CD4-positive, CD25-positive, alpha-beta regulatory T cell (primary cell): Measurements from ENCODE around the gene TMEM170A. TPM values are rescaled to one million over a fixed set of nuclear protein-coding genes. Genes with fewer than 3 reads are reported as not detected.
"Not testable (repeated sequence)": the region's sequence is repeated elsewhere in the genome, so short reads cannot be mapped to it uniquely, and the experiment has no call there.

ENCODE experiments used
- ATAC-seq, 2 donors: fragments of 150-1000 bp; cut with Tn5 transposase; one replicate each; pipeline ENCODE4 v1.10.0; 2021; ENCODE audit warnings: low read depth in 2 of 2, moderate number of reproducible peaks in 2 of 2, moderate library complexity in 1 of 2
- DNase-seq, 3 donors: peaks; one replicate each; pipeline versions ENCODE4 v3.0.0 to v3.0.0-alpha.2; 2012 to 2022; ENCODE audit warnings: mixed read lengths in 1 of 3
- H3K27ac ChIP-seq: one replicate; pipeline ENCODE4 v1.7.0; 2013; ENCODE audit warnings: mild to moderate bottlenecking, low read length; ENCODE audit not compliant: insufficient read depth, poor library complexity, severe bottlenecking
- H3K27me3 ChIP-seq: one replicate; pipeline ENCODE4 v1.7.0; 2013; ENCODE audit warnings: low read length; ENCODE audit not compliant: control insufficient read depth, insufficient read depth
- H3K36me3 ChIP-seq: one replicate; pipeline ENCODE4 v1.7.0; 2013; ENCODE audit warnings: mild to moderate bottlenecking, low read length, moderate library complexity; ENCODE audit not compliant: control insufficient read depth, insufficient read depth
- H3K4me1 ChIP-seq: 2 replicates; pipeline ENCODE4 v1.7.0; 2013; ENCODE audit warnings: mild to moderate bottlenecking, low read length; ENCODE audit not compliant: insufficient read depth, control insufficient read depth, poor library complexity, severe bottlenecking
- H3K4me3 ChIP-seq: one replicate; pipeline ENCODE4 v1.7.0; 2013; ENCODE audit warnings: low read depth, mild to moderate bottlenecking, low read length, moderate library complexity
- H3K9me3 ChIP-seq, 2 experiments: 1 replicate in 1 of 2; 2 replicates in 1 of 2; pipeline ENCODE4 v1.7.0; 2013; ENCODE audit warnings: low read length in 2 of 2, mild to moderate bottlenecking in 1 of 2, moderate library complexity in 1 of 2; ENCODE audit not compliant: control insufficient read depth in 2 of 2
- H3K27ac Mint-ChIP-seq, 3 donors: one replicate each; pipeline ENCODE4 v1.8.0; 2020 to 2022; ENCODE audit warnings: mild to moderate bottlenecking in 3 of 3, mixed read lengths in 3 of 3, moderate library complexity in 2 of 3
- H3K27me3 Mint-ChIP-seq: one replicate; pipeline ENCODE4 v1.8.0; 2022; ENCODE audit warnings: mild to moderate bottlenecking, mixed read lengths
- H3K36me3 Mint-ChIP-seq: one replicate; pipeline ENCODE4 v1.8.0; 2020; ENCODE audit warnings: mixed read lengths
- H3K4me1 Mint-ChIP-seq, 4 donors: one replicate each; pipeline ENCODE4 v1.8.0; 2020 to 2022; ENCODE audit warnings: mixed read lengths in 4 of 4, mild to moderate bottlenecking in 1 of 4
- H3K4me3 Mint-ChIP-seq, 4 donors: one replicate each; pipeline ENCODE4 v1.8.0; 2020 to 2022; ENCODE audit warnings: mild to moderate bottlenecking in 4 of 4, mixed read lengths in 4 of 4, moderate library complexity in 3 of 4
- H3K9me3 Mint-ChIP-seq, 7 donors: one replicate each; pipeline ENCODE4 v1.8.0; 2020 to 2022; ENCODE audit warnings: mixed read lengths in 7 of 7, mild to moderate bottlenecking in 3 of 7, moderate library complexity in 2 of 7
- polyA plus RNA-seq, 4 donors: library from polyadenylated mRNA; unstranded; fragments of 300-500 nt; fragmentation: Illumina TruSeq; gene quantifications; one replicate each; pipeline ENCODE4 v1.2.3, GENCODE V29; 2021
- total RNA-seq: library from RNA; stranded (reverse); gene quantifications from one replicate; pipeline ENCODE4 v1.2.3, GENCODE V29; 2022

TMEM170A gene
- total and polyA plus RNA-seq, 5 donors from 2014 or later: 34.8 to 45.1 (median 40.0) TPM

DNA sequence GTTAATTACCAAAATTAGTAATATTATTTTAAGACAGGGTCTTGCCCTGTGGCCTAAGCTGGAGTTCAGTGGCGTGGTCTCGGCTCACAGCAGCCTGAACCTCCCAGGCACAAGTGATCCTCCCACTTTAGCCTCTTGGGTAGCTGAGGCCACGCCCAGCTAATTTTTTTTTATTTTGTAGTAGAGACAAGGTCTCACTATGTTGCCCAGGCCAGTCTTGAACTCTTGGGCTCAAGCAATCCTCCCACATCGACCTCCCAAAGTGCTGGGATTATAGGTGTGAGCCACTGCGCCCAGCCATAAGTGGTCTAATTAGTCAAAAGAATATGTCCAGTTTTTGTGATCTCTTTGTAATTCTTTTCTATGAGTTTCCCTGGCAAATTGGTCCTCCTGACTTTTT lies 19.2 kb downstream of the TMEM170A start:
- no peaks in the 10 kb centered on the region for H3K27me3 ChIP-seq
- Mint-ChIP-seq H3K36me3 (peaks cover 9% of the 10 kb centered on the region), H3K9me3 (no peaks in the 10 kb centered on the region), H3K4me3 (no peak overlapping the region), H3K27ac (no peak overlapping the region), H3K27me3 (no peaks in the 10 kb centered on the region), H3K4me1 (peaks cover 0 to 6% (median 3%) of the 10 kb centered on the region in 4 donors)
- DNase-seq (no peak), ATAC-seq (no peak)
- H3K4me3 ChIP-seq: no peak overlapping the region
- no peaks in the 10 kb centered on the region for H3K4me1 ChIP-seq
- no peak overlapping the region for H3K27ac ChIP-seq
- H3K36me3 ChIP-seq: peaks cover 36% of the 10 kb centered on the region
- no peaks in the 10 kb centered on the region for H3K9me3 ChIP-seq

DNA sequence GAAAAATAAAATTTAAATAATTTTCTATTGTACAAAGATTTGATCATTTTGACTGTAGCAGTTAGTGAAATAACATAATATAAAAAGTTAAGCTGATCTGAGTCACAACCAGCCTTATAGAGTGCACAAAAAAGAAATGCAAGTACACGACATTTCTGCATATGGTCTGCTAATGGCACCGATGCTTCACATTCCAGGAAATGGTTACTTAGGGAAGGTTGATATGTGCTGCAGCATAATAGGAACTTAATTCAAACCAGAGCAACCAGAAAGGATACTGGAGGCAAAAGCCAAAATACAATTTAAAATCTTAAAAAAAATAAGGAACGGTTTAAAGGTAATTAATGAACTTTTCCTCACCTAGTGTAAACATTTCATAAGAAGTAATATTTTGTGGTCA lies 21.2 kb downstream of the TMEM170A start:
- DNase-seq (no peak), ATAC-seq (no peak)
- no peak overlapping the region for H3K27ac ChIP-seq
- no peaks in the 10 kb centered on the region for H3K4me1 ChIP-seq
- H3K9me3 ChIP-seq: no peaks in the 10 kb centered on the region
- Mint-ChIP-seq H3K36me3 (peaks cover 4% of the 10 kb centered on the region), H3K9me3 (no peaks in the 10 kb centered on the region), H3K4me3 (no peak overlapping the region), H3K27me3 (no peaks in the 10 kb centered on the region), H3K4me1 (peaks cover 0 to 6% (median 0%) of the 10 kb centered on the region in 4 donors), H3K27ac (no peak overlapping the region)
- H3K4me3 ChIP-seq: no peak overlapping the region
- no peaks in the 10 kb centered on the region for H3K27me3 ChIP-seq
- peaks cover 20% of the 10 kb centered on the region for H3K36me3 ChIP-seq

DNA sequence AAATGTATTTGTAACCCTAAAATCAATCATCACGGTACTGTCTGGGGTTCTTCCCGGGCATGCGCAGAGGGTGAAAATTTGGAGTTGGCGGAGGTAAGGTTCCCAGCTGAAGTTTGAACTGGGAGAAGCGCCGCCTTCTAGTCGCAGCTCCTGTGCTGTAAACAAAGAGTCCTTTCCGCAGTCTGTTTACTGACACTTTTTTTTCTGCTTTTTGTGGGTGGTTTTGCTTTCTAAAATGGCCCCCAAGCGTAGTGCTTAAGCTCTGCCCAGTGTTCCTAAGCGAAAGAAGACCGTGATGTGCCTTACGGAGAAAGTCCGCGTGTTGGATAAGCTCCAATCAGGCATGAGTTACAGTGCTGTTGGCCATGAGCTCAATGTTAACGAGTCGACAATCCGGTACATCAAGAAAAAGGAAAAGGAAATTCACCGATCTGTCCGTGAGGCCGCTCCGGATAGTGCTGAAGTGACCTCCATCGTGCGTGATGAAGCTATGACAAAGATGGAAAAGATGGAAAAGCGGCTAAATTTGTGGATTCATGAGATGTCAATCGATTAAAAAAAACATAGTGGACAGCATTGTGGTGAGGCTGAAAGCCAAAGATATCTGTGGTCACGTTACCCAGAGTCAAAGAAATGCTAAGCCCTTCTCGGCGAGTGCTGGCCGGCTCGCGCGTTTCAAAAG lies 30.6 kb downstream of the TMEM170A start:
- Mint-ChIP-seq H3K27ac (peak overlapping the region; percentile 95 to 97 (median 96)), H3K4me3 (peak overlapping the region; percentile 89 to 97 (median 90)), H3K9me3 (peaks cover 0 to 5% (median 0%) of the 10 kb centered on the region in 7 donors), H3K36me3 (no peaks in the 10 kb centered on the region), H3K4me1 (peaks cover 16 to 48% (median 30%) of the 10 kb centered on the region in 4 donors), H3K27me3 (peaks cover 5% of the 10 kb centered on the region)
- Histone ChIP-seq H3K9me3 (no peaks in the 10 kb centered on the region), H3K36me3 (no peaks in the 10 kb centered on the region), H3K4me3 (peak overlapping the region; percentile 99), H3K27ac (peak overlapping the region; percentile 98), H3K27me3 (no peaks in the 10 kb centered on the region), H3K4me1 (peaks cover 15% of the 10 kb centered on the region)
- DNase-seq (peak in 2 of 3 donors; percentile 72 to 88), ATAC-seq (peak; percentile 63 to 64)

DNA sequence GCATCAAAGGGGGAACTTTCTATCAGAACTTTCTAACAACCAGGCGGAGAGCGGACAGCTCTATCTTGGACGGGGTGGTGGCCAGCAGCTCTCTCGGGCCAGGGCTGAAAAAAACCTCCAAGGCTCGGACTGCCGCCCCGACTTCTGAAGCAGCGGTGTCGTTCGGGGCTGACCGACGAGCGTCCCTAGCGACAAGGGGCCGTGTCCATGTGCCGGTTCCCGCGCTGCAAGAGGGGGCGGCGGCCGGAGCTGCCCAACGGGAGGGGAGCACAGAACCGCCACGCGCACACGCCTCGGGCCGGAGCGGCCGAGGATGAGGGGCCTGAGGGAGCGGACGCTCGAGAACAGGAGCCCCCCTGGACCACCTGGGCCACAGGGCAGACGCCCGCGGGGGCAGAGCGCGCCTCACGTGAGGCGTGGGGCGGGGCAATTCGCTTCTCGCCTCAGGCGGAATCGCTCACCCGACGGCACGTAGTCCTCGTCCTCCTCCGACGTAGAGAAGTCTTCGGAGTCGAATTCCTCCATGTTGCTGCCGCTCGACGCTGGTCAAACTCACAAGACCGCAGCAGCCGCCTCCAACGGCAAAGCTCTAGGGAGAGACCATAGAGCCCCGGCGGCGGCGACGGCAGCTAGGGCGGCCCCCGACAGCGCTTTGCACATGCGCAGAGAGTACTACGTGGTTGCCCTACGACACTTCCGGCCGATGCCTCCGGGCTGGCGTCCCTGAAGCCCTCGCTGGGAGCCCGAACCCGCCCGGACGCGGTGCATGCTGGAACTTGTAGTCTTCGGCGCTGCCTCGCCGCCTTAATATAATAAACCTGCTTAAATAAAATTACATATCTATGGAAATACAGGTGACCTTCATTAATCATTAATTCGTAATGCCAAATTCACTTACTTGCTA lies 31.4 kb downstream of the TMEM170A start, which contains the start of gene CFDP1:
CFDP1 (minus strand) TSS at position 676 of the 904 bp plus-strand sequence; CDS start at position 525, 151 bp downstream.
- Mint-ChIP-seq H3K36me3 (no peaks in the 10 kb centered on the region), H3K27ac (peak within 1 kb of the TSS; percentile 95 to 97 (median 96)), H3K9me3 (peaks cover 0 to 5% (median 0%) of the 10 kb centered on the region in 7 donors), H3K27me3 (peaks cover 5% of the 10 kb centered on the region), H3K4me1 (peaks cover 16 to 53% (median 33%) of the 10 kb centered on the region in 4 donors), H3K4me3 (peak within 1 kb of the TSS; percentile 89 to 97 (median 90))
- peak within 1 kb of the TSS; percentile 98 for H3K27ac ChIP-seq
- peaks cover 15% of the 10 kb centered on the region for H3K4me1 ChIP-seq
- ATAC-seq (peak; percentile 86 to 89), DNase-seq (peak; percentile 94 to 97 (median 96))
- H3K27me3 ChIP-seq: no peaks in the 10 kb centered on the region
- no peaks in the 10 kb centered on the region for H3K36me3 ChIP-seq
- H3K4me3 ChIP-seq: peak within 1 kb of the TSS; percentile 99
- H3K9me3 ChIP-seq: no peaks in the 10 kb centered on the region

DNA sequence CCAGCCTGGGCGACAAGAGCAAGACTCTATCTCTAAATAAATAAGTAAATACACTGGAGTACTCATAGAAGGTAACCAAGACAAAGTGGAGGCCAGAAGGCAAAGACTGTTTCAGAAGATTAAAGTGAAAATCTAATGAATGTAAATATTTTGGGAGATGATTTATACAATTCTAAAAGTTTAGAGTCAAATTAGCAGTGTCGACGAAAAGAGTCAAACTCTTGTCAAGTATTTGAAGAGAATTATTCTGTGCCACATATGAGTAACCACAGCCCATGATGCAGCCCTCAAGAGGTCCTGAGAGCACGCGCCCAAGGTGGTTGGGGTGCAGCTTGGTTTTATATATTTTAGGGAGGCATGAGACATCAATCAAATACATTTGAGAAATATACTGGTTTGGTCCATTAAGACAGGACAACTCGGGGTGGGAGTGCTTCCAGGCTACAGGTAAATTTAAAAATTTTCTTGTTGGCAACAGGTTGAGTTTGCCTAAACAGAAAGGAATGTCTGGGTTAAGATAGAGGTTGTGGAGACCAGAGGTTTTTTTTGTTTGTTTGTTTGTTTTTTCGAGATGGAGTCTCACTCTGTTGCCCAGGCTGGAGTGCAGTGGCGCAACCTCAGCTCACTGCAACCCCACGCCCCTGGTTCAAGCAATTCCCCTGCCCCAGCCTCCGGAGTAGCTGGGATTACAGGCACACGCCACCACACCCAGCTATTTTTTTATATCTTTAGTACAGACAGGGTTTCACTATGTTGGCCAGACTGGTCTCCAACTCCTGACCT lies 34.7 kb downstream of the TMEM170A start:
- no peaks in the 10 kb centered on the region for H3K9me3 ChIP-seq
- no peaks in the 10 kb centered on the region for H3K36me3 ChIP-seq
- H3K27ac ChIP-seq: no peak overlapping the region
- H3K27ac Mint-ChIP-seq: no peak overlapping the region
- peaks cover 15% of the 10 kb centered on the region for H3K4me1 ChIP-seq
- H3K4me3 Mint-ChIP-seq: peak overlapping the region in 3 of 4 donors; percentile 42 to 73 (median 61)
- no peaks in the 10 kb centered on the region for H3K27me3 ChIP-seq
- ATAC-seq (no peak), DNase-seq (no peak)
- peaks cover 0 to 2% (median 0%) of the 10 kb centered on the region in 7 donors for H3K9me3 Mint-ChIP-seq
- H3K27me3 Mint-ChIP-seq: peaks cover 5% of the 10 kb centered on the region
- H3K36me3 Mint-ChIP-seq: peaks cover 3% of the 10 kb centered on the region
- peaks cover 26 to 70% (median 43%) of the 10 kb centered on the region in 4 donors for H3K4me1 Mint-ChIP-seq
- no peak overlapping the region for H3K4me3 ChIP-seq

DNA sequence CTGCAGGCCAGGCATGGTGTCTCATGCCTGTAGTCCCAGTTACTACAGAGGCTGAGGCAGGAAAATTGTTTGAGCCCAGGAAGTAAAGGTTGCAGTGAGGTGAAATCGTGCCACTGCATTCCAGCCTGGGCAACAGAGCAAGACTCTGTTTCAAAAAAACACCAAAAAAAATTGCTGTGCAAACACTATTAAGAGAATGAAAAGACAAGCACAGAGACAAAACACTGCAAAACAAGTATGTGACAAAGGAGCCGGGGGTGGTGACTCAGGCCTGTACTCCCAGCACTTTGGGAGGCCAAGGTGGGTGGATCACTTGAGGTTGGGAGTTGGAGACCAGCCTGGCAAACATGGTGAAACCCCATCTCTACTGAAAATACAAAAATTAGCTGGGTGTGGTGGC lies 38.0 kb downstream of the TMEM170A start:
- ATAC-seq, H3K4me1 ChIP-seq, DNase-seq, H3K9me3 Mint-ChIP-seq, H3K4me3 ChIP-seq, H3K36me3 ChIP-seq, H3K27me3 Mint-ChIP-seq, H3K27me3 ChIP-seq, H3K27ac ChIP-seq, H3K9me3 ChIP-seq: not testable (repeated sequence)
- Mint-ChIP-seq H3K36me3 (peaks cover 12% of the 10 kb centered on the region), H3K4me1 (peaks cover 12 to 64% (median 35%) of the 10 kb centered on the region in 4 donors), H3K27ac (peak overlapping the region in 1 of 3 donors; percentile 29), H3K4me3 (peak overlapping the region in 1 of 4 donors; percentile 47)

DNA sequence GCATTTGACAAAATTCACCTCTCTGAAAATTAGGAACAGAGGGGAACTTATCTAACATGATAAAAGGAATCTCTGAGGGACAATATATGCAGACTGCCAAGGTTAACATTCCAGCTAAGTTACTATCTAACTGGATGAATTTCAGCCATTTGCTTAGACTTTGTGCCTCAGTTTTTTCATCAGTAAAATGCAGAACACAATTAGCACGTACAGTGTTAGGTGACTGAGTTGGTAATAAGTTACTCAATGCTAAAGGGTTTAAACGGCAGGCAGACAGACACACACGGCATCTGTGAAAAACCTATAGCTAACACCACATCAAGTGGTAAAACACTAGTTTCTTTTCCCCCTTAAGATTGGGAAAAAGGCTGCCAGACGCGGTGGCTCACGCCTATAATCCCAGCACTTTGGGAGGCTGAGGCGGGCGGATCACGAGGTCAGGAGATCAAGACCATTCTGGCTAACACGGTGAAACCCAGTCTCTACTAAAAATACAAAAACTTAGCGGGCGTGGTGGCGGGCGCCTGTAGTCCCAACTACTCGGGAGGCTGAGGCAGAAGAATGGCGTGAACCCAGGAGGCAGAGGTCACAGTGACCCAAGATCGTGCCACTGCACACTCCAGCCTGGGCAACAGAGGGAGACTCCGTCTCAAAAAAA lies 40.3 kb downstream of the TMEM170A start:
- peak overlapping the region in 1 of 4 donors; percentile 52 for H3K4me3 Mint-ChIP-seq
- H3K27ac ChIP-seq: not testable (repeated sequence)
- H3K27ac Mint-ChIP-seq: peak overlapping the region in 1 of 3 donors; percentile 48

More for the DNA sequence above, 40.3 kb downstream of the TMEM170A start:
- H3K27me3 Mint-ChIP-seq, H3K36me3 ChIP-seq, H3K27me3 ChIP-seq, H3K9me3 ChIP-seq, H3K9me3 Mint-ChIP-seq, ATAC-seq, DNase-seq, H3K4me3 ChIP-seq: not testable (repeated sequence)
- peaks cover 23 to 57% (median 31%) of the 10 kb centered on the region in 4 donors for H3K4me1 Mint-ChIP-seq
- peaks cover 15% of the 10 kb centered on the region for H3K4me1 ChIP-seq
- peaks cover 14% of the 10 kb centered on the region for H3K36me3 Mint-ChIP-seq
